B cell (primary cell): ENCODE measurements around the gene RUNDC3A. TPM values are rescaled to one million over a fixed set of nuclear protein-coding genes. Genes with fewer than 3 reads are reported as not detected.
A peak's percentile ranks its signal among the peaks of the same experiment; 100 is the strongest.

Experiments
- ATAC-seq: fragments of 200-7000 bp; cut with Tn5 transposase; one replicate; pipeline ENCODE4 v1.10.0; 2021; ENCODE audit warnings: low read depth, mild to moderate bottlenecking, moderate number of reproducible peaks, moderate library complexity
- CTCF ChIA-PET: fragments of 350-600 bp; sonication (Branson Sonifier 250); formaldehyde crosslinking; loops from one replicate; lab custom pipeline; 2021; ENCODE audit warnings: antibody characterized with exemption, inconsistent platforms; lab: Charles Lee
- POLR2A ChIA-PET: fragments of 350-600 bp; sonication (Branson Sonifier 250); formaldehyde crosslinking; loops from one replicate; lab custom pipeline; 2021; ENCODE audit warnings: antibody characterized with exemption; lab: Charles Lee
- DNase-seq: peaks from one replicate; pipeline ENCODE4 v3.0.0; 2013
- H2AFZ ChIP-seq: 2 replicates; pipeline ENCODE4 v1.6.1; 2012; ENCODE audit warnings: mild to moderate bottlenecking, low read depth, low read length; ENCODE audit not compliant: insufficient read depth, poor library complexity, severe bottlenecking
- H3K27ac ChIP-seq, 2 donors: 1 replicate in 1 of 2; 2 replicates in 1 of 2; pipeline ENCODE4 v1.5.1; 2012 to 2013; ENCODE audit warnings: low read length in 2 of 2, mild to moderate bottlenecking in 2 of 2, moderate library complexity in 1 of 2
- H3K27me3 ChIP-seq, 4 experiments: fragments of 200-600 bp in 1 of 4; sonication (generic) in 1 of 4; replicated peaks in 1 of 4; 1 replicate in 2 of 4; 2 replicates in 2 of 4; pipeline versions ENCODE4 v1.6.1 to v1.7.0; 2013 to 2016; ENCODE audit warnings: low read length in 3 of 4, mild to moderate bottlenecking in 2 of 4, mixed read lengths in 1 of 4, moderate library complexity in 1 of 4; ENCODE audit not compliant: insufficient read depth in 4 of 4, control insufficient read depth in 3 of 4; ENCODE audit errors: control extremely low read depth in 1 of 4
- H3K36me3 ChIP-seq, 2 experiments: replicated peaks in 1 of 2; 1 replicate in 1 of 2; 2 replicates in 1 of 2; pipeline versions ENCODE4 v1.6.1 to v1.7.1; 2013; ENCODE audit warnings: low read length in 1 of 2; ENCODE audit not compliant: insufficient read depth in 2 of 2, control insufficient read depth in 1 of 2; ENCODE audit errors: control extremely low read depth in 1 of 2, extremely low read depth in 1 of 2
- H3K4me1 ChIP-seq, 2 donors: fragments of 200-600 bp in 1 of 2; sonication (generic) in 1 of 2; 1 replicate in 1 of 2; 2 replicates in 1 of 2; pipeline versions ENCODE4 v1.5.1 to v1.6.1; 2013 to 2017; ENCODE audit warnings: low read length in 2 of 2; ENCODE audit not compliant: control insufficient read depth in 2 of 2, insufficient read depth in 2 of 2
- H3K4me2 ChIP-seq: replicated peaks from 2 replicates; pipeline ENCODE3; 2012; ENCODE audit warnings: mild to moderate bottlenecking, low read depth, low read length; ENCODE audit not compliant: poor library complexity, severe bottlenecking
- H3K4me3 ChIP-seq, 5 experiments: fragments of 200-600 bp in 1 of 5; sonication (generic) in 1 of 5; 1 replicate in 3 of 5; 2 replicates in 2 of 5; pipeline versions ENCODE4 v1.5.1 to v1.7.0; 2011 to 2016; ENCODE audit warnings: low read length in 4 of 5, mild to moderate bottlenecking in 4 of 5, low read depth in 2 of 5, control low read depth in 1 of 5, moderate library complexity in 1 of 5; ENCODE audit not compliant: insufficient read depth in 1 of 5; ENCODE audit errors: control extremely low read depth in 1 of 5, extremely low read depth in 1 of 5
- H3K79me2 ChIP-seq: fragments of 200-600 bp; sonication (generic); one replicate; pipeline ENCODE4 v1.6.0; 2016; ENCODE audit warnings: low read length; ENCODE audit not compliant: control insufficient read depth, insufficient read depth
- H3K9ac ChIP-seq: fragments of 200-600 bp; sonication (generic); 2 replicates; pipeline ENCODE4 v1.6.1; 2017; ENCODE audit warnings: mild to moderate bottlenecking, low read length, moderate library complexity
- H3K9me3 ChIP-seq, 3 donors: one replicate each; pipeline versions ENCODE4 v1.6.1 to v1.7.1; 2013; ENCODE audit warnings: low read length in 2 of 3; ENCODE audit not compliant: control insufficient read depth in 2 of 3, insufficient read depth in 1 of 3; ENCODE audit errors: control extremely low read depth in 1 of 3
- H4K20me1 ChIP-seq: 2 replicates; pipeline ENCODE4 v1.6.0; 2012; ENCODE audit warnings: mild to moderate bottlenecking, low read length; ENCODE audit not compliant: insufficient read depth, control insufficient read depth, poor library complexity, severe bottlenecking
- H3K27ac Mint-ChIP-seq: one replicate; pipeline ENCODE4 v1.8.0; 2021; ENCODE audit warnings: mixed read lengths
- H3K27me3 Mint-ChIP-seq: one replicate; pipeline ENCODE4 v1.8.0; 2021; ENCODE audit warnings: mixed read lengths
- H3K4me1 Mint-ChIP-seq: one replicate; pipeline ENCODE4 v1.8.0; 2021; ENCODE audit warnings: mixed read lengths
- H3K4me3 Mint-ChIP-seq: one replicate; pipeline ENCODE4 v1.8.0; 2021; ENCODE audit warnings: mixed read lengths
- H3K9me3 Mint-ChIP-seq: one replicate; pipeline ENCODE4 v1.8.0; 2022; ENCODE audit warnings: mixed read lengths; ENCODE audit not compliant: insufficient read depth
- EZH2 ChIP-seq: IDR thresholded peaks from 2 replicates; pipeline ENCODE4 v1.6.1; 2012; ENCODE audit warnings: borderline replicate concordance, low read depth, mild to moderate bottlenecking, moderate library complexity, low read length; ENCODE audit not compliant: insufficient read depth, poor library complexity, severe bottlenecking
- WGBS: methylation state at CpG from one replicate; pipeline ENCODE4 v1.1.5; 2013; ENCODE audit warnings: missing lambda C conversion rate; ENCODE audit not compliant: insufficient coverage; 5-methylcytosine and 5-hydroxymethylcytosine counted together
- intact Hi-C: fragments of 100-400 bp; cut with micrococcal nuclease; formaldehyde crosslinking; loops from one replicate; pipeline ENCODE4 v1.10.0; 2022
- polyA plus RNA-seq: library from polyadenylated mRNA; depleted of rRNA; stranded (reverse); fragments of >200 nt; gene quantifications from 2 replicates; pipeline ENCODE4 v1.2.3, GENCODE V29; 2012
- total RNA-seq, 2 donors: library from RNA; stranded (reverse); fragments of 120-200 nt in 1 of 2; gene quantifications; 1 replicate in 1 of 2; 2 replicates in 1 of 2; pipeline versions ENCODE4 v1.2.3 to v1.2.4, GENCODE V29; 2013 to 2022
- TF ChIP-seq, protein P1 (sequence below): fragments of 200-600 bp; IDR thresholded peaks from one replicate; pipeline ENCODE4 v1.8.0; 2022; ENCODE audit warnings: antibody characterized with exemption, mild to moderate bottlenecking

RUNDC3A gene
- total and polyA plus RNA-seq, 2 donors (not counting 1 experiment from before 2014, with no cell fraction given): 0.19 TPM; not detected in 1

DNA sequence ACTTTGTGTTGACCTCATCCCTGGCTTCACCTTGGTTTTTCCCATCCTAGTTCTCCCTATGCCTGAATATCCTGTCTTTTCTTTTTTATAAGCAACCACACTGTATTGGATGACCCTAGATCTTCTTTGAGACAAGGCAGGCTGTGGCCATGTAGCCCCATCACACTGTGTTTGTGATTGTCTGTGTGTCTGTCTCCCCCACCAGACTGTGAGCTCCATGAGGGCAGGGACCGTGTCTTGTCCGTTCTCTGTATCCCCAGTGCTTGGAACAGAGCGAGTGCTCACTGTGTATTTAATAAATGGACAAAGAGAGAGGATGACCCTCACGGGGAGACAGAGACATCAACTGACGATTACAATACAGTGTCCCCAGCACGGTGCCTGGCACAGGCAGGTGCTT is 9.1 kb downstream of the RUNDC3A start:
- Histone ChIP-seq H4K20me1 (peaks cover 5% of the 10 kb centered on the region), H3K27ac (no peak overlapping the region), H3K79me2 (peaks cover 2% of the 10 kb centered on the region), H3K4me2 (no peak overlapping the region), H3K36me3 (peaks cover 0 to 32% of the 10 kb centered on the region in 2 experiments), H3K27me3 (peaks cover 0 to 46% (median 22%) of the 10 kb centered on the region in 4 experiments), H3K9me3 (peaks cover 0 to 15% (median 0%) of the 10 kb centered on the region in 3 donors), H3K4me1 (peaks cover 19 to 25% of the 10 kb centered on the region in 2 donors), H2AFZ (no peak overlapping the region), H3K4me3 (no peak overlapping the region), H3K9ac (no peak overlapping the region)
- Mint-ChIP-seq H3K4me1 (peaks cover 18% of the 10 kb centered on the region), H3K27me3 (peaks cover 29% of the 10 kb centered on the region), H3K4me3 (peak overlapping the region; percentile 13), H3K9me3 (peaks cover 5% of the 10 kb centered on the region), H3K27ac (no peak overlapping the region)
- TF ChIP-seq, protein P1, sequence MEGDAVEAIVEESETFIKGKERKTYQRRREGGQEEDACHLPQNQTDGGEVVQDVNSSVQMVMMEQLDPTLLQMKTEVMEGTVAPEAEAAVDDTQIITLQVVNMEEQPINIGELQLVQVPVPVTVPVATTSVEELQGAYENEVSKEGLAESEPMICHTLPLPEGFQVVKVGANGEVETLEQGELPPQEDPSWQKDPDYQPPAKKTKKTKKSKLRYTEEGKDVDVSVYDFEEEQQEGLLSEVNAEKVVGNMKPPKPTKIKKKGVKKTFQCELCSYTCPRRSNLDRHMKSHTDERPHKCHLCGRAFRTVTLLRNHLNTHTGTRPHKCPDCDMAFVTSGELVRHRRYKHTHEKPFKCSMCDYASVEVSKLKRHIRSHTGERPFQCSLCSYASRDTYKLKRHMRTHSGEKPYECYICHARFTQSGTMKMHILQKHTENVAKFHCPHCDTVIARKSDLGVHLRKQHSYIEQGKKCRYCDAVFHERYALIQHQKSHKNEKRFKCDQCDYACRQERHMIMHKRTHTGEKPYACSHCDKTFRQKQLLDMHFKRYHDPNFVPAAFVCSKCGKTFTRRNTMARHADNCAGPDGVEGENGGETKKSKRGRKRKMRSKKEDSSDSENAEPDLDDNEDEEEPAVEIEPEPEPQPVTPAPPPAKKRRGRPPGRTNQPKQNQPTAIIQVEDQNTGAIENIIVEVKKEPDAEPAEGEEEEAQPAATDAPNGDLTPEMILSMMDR: no peak
- no peak for TF ChIP-seq EZH2
- ATAC-seq (no peak), DNase-seq (no peak)
- POLR2A ChIA-PET: interaction anchor here (1.0 to 1.2 kb wide), 2 partner anchors 9 to 13 kb away, joined by 3 to 4 read pairs; no protein-coding TSS in a partner anchor
- 94% methylated on average over 4 of the region's 6 CpGs for WGBS
- CTCF ChIA-PET: interaction anchor here (0.8 to 7.3 kb wide), 3 partner anchors 30 to 147 kb away, joined by 3 to 38 read pairs (median 3); partner anchors contain the start of gene ASB16
- intact Hi-C loops: no loop called here

GRCh38 chr17:44318077-44318892 is 9.9 kb downstream of the RUNDC3A start:
- no peak overlapping the region for H3K9ac ChIP-seq
- TF ChIP-seq EZH2: no peak
- TF ChIP-seq, protein P1: no peak
- H3K4me2 ChIP-seq: no peak overlapping the region
- H4K20me1 ChIP-seq: peaks cover 5% of the 10 kb centered on the region
- 86% methylated on average over 15 of the region's 15 CpGs for WGBS
- peaks cover 26% of the 10 kb centered on the region for H3K27me3 Mint-ChIP-seq
- peaks cover 0 to 39% (median 22%) of the 10 kb centered on the region in 4 experiments for H3K27me3 ChIP-seq
- H3K9me3 Mint-ChIP-seq: peaks cover 5% of the 10 kb centered on the region
- peaks cover 19% of the 10 kb centered on the region for H3K4me1 Mint-ChIP-seq
- H3K4me1 ChIP-seq: peaks cover 19 to 25% of the 10 kb centered on the region in 2 donors
- intact Hi-C loops: no loop called here
- ChIA-PET POLR2A (interaction anchor here (1.2 kb wide), 1 partner anchor 13 kb away, joined by 3 read pairs; no protein-coding TSS in a partner anchor), CTCF (interaction anchor here (0.8 to 7.3 kb wide), 2 partner anchors 108 to 148 kb away, joined by 3 to 38 read pairs; partner anchors contain the start of gene ASB16)
- DNase-seq (no peak), ATAC-seq (no peak)
- H3K9me3 ChIP-seq: peaks cover 0 to 15% (median 0%) of the 10 kb centered on the region in 3 donors
- H3K27ac Mint-ChIP-seq: no peak overlapping the region
- H3K4me3 ChIP-seq: no peak overlapping the region
- H3K79me2 ChIP-seq: peaks cover 2% of the 10 kb centered on the region
- peaks cover 0 to 32% of the 10 kb centered on the region in 2 experiments for H3K36me3 ChIP-seq
- H3K27ac ChIP-seq: no peak overlapping the region
- no peak overlapping the region for H3K4me3 Mint-ChIP-seq
- no peak overlapping the region for H2AFZ ChIP-seq
